Measurements from ENCODE around the gene CCDC9.

GRCh38 chr19:47209319-47210179 lies 46.8 kb upstream of the CCDC9 start:
- TF ChIP-seq CTCF (conservative IDR thresholded peaks at IDR 0.05 in 1 of 2, IDR thresholded peaks at IDR 0.05 in 1 of 2; ENCODE audit: extremely low read depth in 1 of 2, insufficient read depth in 1 of 2, low read depth in 1 of 2, low read length in 2 of 2) = no peak
- TF ChIP-seq EZH2 (IDR thresholded peaks at IDR 0.05; ENCODE audit: borderline replicate concordance, low read length) = no peak

Measured in mammary epithelial cell (primary cell).